OCI-LY3 (cell line): ENCODE measurements around the gene MGMT.

Source experiments
- H2AFZ ChIP-seq: fragments of 200-600, 300-600 bp; shearing (Covaris generic); 2 replicates; pipeline ENCODE4 v1.6.0; 2014; ENCODE audit warnings: antibody characterized with exemption, low read depth, low read length
- H3K27ac ChIP-seq: fragments of 200-600, 300-600 bp; sonication (generic); 2 replicates; pipeline ENCODE4 v1.5.1; 2014; ENCODE audit warnings: mild to moderate bottlenecking, low read length, moderate library complexity, mixed read lengths
- H3K27me3 ChIP-seq: fragments of 200-600, 300-600 bp; sonication (generic); 2 replicates; pipeline ENCODE4 v1.6.1; 2014; ENCODE audit warnings: low read depth, low read length, mixed read lengths
- H3K36me3 ChIP-seq: fragments of 200-600, 300-600 bp; sonication (generic); replicated peaks from 2 replicates; pipeline ENCODE3; 2014; ENCODE audit warnings: low read depth, low read length, mixed read lengths
- H3K4me1 ChIP-seq: fragments of 300-600, 200-600 bp; sonication (generic); 2 replicates; pipeline ENCODE4 v1.6.1; 2014; ENCODE audit warnings: low read length, mixed read lengths
- H3K4me2 ChIP-seq: fragments of 200-600, 300-600 bp; sonication (generic); 2 replicates; pipeline ENCODE4 v1.6.1; 2014; ENCODE audit warnings: low read length, mixed read lengths
- H3K4me3 ChIP-seq: fragments of 300-600, 200-600 bp; sonication (generic); 2 replicates; pipeline ENCODE4 v1.5.1; 2014; ENCODE audit warnings: antibody characterized with exemption, mild to moderate bottlenecking, low read length, moderate library complexity
- H3K79me2 ChIP-seq: fragments of 300-600, 200-600 bp; shearing (Covaris generic); 2 replicates; pipeline ENCODE4 v1.6.1; 2014; ENCODE audit warnings: mild to moderate bottlenecking, low read length, mixed read lengths
- H3K9ac ChIP-seq: fragments of 300-600, 200-600 bp; shearing (Covaris generic); 2 replicates; pipeline ENCODE4 v1.6.0; 2014; ENCODE audit warnings: mild to moderate bottlenecking, low read length, moderate library complexity
- H3K9me3 ChIP-seq: fragments of 200-600, 300-600 bp; shearing (Covaris generic); 2 replicates; pipeline ENCODE4 v1.6.1; 2014; ENCODE audit warnings: low read length, mixed read lengths; ENCODE audit not compliant: insufficient read depth
- H4K20me1 ChIP-seq: fragments of 200-600, 300-600 bp; sonication (generic); 2 replicates; pipeline ENCODE4 v1.6.1; 2016; ENCODE audit warnings: low read length, mixed read lengths; ENCODE audit not compliant: insufficient read depth
- EZH2phosphoT487 ChIP-seq: fragments of 200-600 bp; shearing (Covaris generic); IDR thresholded peaks from 2 replicates; pipeline ENCODE4 v1.6.1; 2018; ENCODE audit warnings: antibody characterized with exemption, mixed run types, low read depth
- TF ChIP-seq, protein P1 (sequence below): fragments of 200-600, 300-600 bp; sonication (generic); IDR thresholded peaks from 2 replicates; pipeline ENCODE4 v1.5.1; 2014; ENCODE audit warnings: antibody characterized with exemption, low read length, low read depth

Gene MGMT

DNA sequence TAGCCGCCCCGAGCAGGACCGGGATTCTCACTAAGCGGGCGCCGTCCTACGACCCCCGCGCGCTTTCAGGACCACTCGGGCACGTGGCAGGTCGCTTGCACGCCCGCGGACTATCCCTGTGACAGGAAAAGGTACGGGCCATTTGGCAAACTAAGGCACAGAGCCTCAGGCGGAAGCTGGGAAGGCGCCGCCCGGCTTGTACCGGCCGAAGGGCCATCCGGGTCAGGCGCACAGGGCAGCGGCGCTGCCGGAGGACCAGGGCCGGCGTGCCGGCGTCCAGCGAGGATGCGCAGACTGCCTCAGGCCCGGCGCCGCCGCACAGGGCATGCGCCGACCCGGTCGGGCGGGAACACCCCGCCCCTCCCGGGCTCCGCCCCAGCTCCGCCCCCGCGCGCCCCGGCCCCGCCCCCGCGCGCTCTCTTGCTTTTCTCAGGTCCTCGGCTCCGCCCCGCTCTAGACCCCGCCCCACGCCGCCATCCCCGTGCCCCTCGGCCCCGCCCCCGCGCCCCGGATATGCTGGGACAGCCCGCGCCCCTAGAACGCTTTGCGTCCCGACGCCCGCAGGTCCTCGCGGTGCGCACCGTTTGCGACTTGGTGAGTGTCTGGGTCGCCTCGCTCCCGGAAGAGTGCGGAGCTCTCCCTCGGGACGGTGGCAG lies at the start of gene MGMT:
TSS of gene MGMT (plus strand) at position 539 of the 656 bp plus-strand sequence.
- no peak for TF ChIP-seq EZH2phosphoT487
- TF ChIP-seq, protein P1, sequence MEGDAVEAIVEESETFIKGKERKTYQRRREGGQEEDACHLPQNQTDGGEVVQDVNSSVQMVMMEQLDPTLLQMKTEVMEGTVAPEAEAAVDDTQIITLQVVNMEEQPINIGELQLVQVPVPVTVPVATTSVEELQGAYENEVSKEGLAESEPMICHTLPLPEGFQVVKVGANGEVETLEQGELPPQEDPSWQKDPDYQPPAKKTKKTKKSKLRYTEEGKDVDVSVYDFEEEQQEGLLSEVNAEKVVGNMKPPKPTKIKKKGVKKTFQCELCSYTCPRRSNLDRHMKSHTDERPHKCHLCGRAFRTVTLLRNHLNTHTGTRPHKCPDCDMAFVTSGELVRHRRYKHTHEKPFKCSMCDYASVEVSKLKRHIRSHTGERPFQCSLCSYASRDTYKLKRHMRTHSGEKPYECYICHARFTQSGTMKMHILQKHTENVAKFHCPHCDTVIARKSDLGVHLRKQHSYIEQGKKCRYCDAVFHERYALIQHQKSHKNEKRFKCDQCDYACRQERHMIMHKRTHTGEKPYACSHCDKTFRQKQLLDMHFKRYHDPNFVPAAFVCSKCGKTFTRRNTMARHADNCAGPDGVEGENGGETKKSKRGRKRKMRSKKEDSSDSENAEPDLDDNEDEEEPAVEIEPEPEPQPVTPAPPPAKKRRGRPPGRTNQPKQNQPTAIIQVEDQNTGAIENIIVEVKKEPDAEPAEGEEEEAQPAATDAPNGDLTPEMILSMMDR, result no peak
- H3K4me1 ChIP-seq, result no peaks in the 10 kb centered on the region
- no peaks in the 10 kb centered on the region for H3K27me3 ChIP-seq
- no peaks in the 10 kb centered on the region for H3K79me2 ChIP-seq
- no peak within 1 kb of the TSS for H3K4me3 ChIP-seq
- no peak within 1 kb of the TSS for H2AFZ ChIP-seq
- no peak within 1 kb of the TSS for H3K27ac ChIP-seq
- H3K9me3 ChIP-seq, result peaks cover 4% of the 10 kb centered on the region; the same call in 1 of the 2 replicates
- H3K4me2 ChIP-seq, result no peak within 1 kb of the TSS
- H4K20me1 ChIP-seq, result no peaks in the 10 kb centered on the region
- no peaks in the 10 kb centered on the region for H3K36me3 ChIP-seq
- H3K9ac ChIP-seq, result no peak within 1 kb of the TSS

DNA sequence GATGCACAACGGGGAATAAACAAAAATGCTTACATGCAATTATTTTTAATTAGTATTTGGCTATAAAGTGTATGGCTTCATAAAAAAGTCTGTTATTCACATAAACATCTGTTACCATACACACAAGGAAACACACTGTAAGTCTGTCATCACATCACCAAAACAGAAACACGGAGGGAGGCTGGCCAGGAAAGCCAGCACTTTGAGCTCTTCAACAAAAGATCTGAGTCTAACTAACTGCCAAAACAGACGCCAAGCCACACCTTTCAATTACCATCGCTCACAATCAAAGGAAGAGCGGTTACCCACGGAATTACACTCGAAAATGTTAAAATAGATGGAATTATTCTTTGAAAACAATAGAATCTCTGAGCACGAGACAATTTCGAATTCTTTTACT lies 49.2 kb upstream of the MGMT start:
- no peaks in the 10 kb centered on the region for H3K79me2 ChIP-seq
- no peak overlapping the region for H3K27ac ChIP-seq
- H2AFZ ChIP-seq, result no peak overlapping the region
- H3K9me3 ChIP-seq, result no peaks in the 10 kb centered on the region
- no peaks in the 10 kb centered on the region for H4K20me1 ChIP-seq
- H3K9ac ChIP-seq, result no peak overlapping the region
- no peaks in the 10 kb centered on the region for H3K27me3 ChIP-seq
- H3K4me3 ChIP-seq, result no peak overlapping the region
- H3K4me2 ChIP-seq, result no peak overlapping the region
- no peaks in the 10 kb centered on the region for H3K4me1 ChIP-seq
- no peaks in the 10 kb centered on the region for H3K36me3 ChIP-seq
- TF ChIP-seq EZH2phosphoT487, result no peak
- TF ChIP-seq, protein P1, result no peak

DNA sequence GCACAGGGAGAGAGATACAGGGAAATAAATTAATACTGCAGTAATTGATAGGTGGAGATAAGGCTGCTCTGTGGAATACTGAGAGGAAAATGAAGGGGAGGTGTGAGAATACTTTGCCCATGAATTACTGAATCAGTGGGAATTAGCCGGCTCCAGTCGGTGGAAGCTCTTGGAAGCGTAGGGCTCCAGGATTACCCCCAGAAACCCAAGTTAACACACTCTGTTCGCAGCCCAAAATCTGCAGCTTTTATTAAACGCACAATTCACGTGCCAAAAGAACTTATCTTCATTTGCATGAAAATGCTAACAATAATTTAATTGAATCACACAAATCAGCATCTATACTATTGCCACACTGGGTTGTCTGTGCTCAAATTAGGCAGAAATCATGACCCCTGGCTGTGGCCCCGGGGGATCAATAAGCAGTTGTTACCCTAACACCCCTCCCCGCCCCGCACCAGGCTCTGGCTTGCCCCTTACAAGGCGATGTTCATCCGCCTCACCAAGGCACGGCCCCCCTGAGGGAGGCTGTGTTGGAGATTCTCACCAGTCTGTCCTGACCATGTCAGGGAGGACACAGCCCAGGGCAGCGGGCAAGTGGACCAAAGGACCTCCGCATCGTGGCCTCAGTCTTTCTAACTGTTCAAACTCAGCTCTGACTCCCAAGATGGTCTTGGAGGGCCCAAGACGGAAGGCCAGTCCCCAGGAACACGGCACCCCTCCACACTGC lies 48.4 kb upstream of the MGMT start:
- Histone ChIP-seq H3K79me2 (no peaks in the 10 kb centered on the region), H3K4me2 (no peak overlapping the region), H3K9ac (no peak overlapping the region), H3K4me3 (no peak overlapping the region), H4K20me1 (no peaks in the 10 kb centered on the region), H3K27ac (no peak overlapping the region), H3K27me3 (no peaks in the 10 kb centered on the region), H3K9me3 (no peaks in the 10 kb centered on the region), H3K36me3 (no peaks in the 10 kb centered on the region), H2AFZ (no peak overlapping the region), H3K4me1 (no peaks in the 10 kb centered on the region)
- TF ChIP-seq, protein P1, result no peak
- TF ChIP-seq EZH2phosphoT487, result no peak

DNA sequence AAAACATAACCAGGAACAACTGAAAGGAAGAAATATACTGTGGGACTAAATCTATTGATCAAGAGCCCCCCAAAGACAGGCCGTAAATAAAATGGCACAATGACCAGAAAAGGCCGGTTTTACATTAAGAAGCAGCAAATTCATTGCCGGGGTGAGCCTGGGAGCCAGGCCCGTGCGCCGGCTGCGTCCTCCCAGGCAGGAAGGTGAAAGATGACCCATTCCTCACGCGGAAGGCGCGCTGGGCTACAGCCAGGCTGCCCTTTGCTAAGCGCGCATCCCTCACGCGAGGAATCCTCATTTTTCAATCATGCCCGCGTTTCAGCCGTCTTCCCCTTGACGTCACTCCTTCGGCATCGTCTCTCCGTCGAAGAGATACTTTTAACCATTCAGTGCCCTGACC lies 47.6 kb upstream of the MGMT start:
- Histone ChIP-seq H3K9me3 (no peaks in the 10 kb centered on the region), H3K27me3 (no peaks in the 10 kb centered on the region), H3K79me2 (no peaks in the 10 kb centered on the region), H3K36me3 (no peaks in the 10 kb centered on the region), H4K20me1 (no peaks in the 10 kb centered on the region), H2AFZ (no peak overlapping the region), H3K4me1 (no peaks in the 10 kb centered on the region), H3K4me3 (no peak overlapping the region), H3K27ac (no peak overlapping the region), H3K4me2 (no peak overlapping the region), H3K9ac (no peak overlapping the region)
- TF ChIP-seq, protein P1, result no peak
- no peak for TF ChIP-seq EZH2phosphoT487
